Measurements from ENCODE around the gene LCNL1. TPM values are rescaled to one million over a fixed set of nuclear protein-coding genes. Genes with fewer than 3 reads are reported as not detected.

The LCNL1 gene
- total and polyA plus RNA-seq, 8 donors: 0.19 to 0.25 TPM; not detected in 6

GRCh38 chr9:137011907-137012675 is 29.3 kb downstream of the LCNL1 start:
- Histone ChIP-seq H3K27me3 (no peaks in the 10 kb centered on the region), H3K4me1 (peaks cover 0 to 8% (median 3%) of the 10 kb centered on the region in 4 donors), H3K9me3 (no peaks in the 10 kb centered on the region), H3K4me3 (no peak overlapping the region), H3K27ac (no peak overlapping the region), H3K36me3 (peaks cover 5 to 95% (median 91%) of the 10 kb centered on the region in 4 donors)
- 89 to 92% (median 91%) methylated on average over 37 to 39 of the region's 39 CpGs for WGBS, 5 donors
- intact Hi-C loops (cut with DNase I; ENCODE audit: low total_unique reads): no loop called here
- no peak for TF ChIP-seq POLR2AphosphoS5 (IDR thresholded peaks at IDR 0.05)
- TF ChIP-seq, protein P1, sequence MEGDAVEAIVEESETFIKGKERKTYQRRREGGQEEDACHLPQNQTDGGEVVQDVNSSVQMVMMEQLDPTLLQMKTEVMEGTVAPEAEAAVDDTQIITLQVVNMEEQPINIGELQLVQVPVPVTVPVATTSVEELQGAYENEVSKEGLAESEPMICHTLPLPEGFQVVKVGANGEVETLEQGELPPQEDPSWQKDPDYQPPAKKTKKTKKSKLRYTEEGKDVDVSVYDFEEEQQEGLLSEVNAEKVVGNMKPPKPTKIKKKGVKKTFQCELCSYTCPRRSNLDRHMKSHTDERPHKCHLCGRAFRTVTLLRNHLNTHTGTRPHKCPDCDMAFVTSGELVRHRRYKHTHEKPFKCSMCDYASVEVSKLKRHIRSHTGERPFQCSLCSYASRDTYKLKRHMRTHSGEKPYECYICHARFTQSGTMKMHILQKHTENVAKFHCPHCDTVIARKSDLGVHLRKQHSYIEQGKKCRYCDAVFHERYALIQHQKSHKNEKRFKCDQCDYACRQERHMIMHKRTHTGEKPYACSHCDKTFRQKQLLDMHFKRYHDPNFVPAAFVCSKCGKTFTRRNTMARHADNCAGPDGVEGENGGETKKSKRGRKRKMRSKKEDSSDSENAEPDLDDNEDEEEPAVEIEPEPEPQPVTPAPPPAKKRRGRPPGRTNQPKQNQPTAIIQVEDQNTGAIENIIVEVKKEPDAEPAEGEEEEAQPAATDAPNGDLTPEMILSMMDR (IDR thresholded peaks at IDR 0.05): no peak
- TF ChIP-seq EP300 (IDR thresholded peaks at IDR 0.05): no peak
- no peak for DNase-seq

DNA sequence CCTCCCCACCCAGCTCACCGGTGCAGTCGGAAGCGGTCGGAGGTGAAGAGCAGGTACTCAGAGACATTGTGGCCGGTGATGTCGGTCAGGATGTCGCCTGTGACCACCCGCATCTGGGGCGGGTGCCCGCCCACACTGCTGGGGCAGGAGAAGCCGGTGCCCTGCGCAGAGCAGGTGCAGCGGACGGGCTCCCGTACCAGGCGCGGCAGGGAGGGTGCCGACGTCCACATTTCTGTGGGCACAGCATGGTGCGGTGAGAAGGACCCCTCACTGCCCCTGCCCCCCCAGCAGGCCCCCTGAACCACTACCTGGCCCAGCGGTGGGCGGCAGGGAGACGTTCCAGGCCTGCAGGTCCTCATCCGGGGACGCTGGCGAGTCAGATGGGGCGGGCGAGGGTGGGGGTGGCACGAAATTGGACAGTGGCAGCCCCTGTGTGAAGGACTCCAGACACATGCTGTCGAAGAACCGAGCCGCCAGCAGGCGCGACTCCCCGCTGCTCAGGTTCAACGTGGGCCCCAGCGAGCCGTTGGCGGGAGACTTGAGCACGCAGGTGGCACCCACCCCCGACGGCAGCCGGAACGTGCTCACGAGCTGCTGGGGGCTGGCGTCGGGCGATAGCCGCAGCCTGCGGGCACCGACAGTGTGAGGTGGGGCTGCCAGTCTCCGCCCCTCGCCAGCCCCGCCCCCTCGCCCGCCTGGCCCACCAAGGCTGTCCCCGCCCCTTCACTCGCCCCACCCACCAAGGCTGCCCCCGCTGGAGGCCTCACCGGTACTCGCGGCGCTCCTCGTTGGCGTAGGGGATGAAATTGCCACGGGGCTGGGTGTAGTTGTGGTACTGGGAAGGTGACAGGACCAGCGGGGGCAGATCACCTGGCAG is 30.1 kb downstream of the LCNL1 start:
- no peaks in the 10 kb centered on the region for H3K27me3 ChIP-seq
- H3K4me1 ChIP-seq: no peaks in the 10 kb centered on the region
- no peak overlapping the region for H3K27ac ChIP-seq
- WGBS, 5 donors: 78 to 94% (median 84%) methylated on average over 45 to 67 of the region's 67 CpGs
- H3K36me3 ChIP-seq: peaks cover 13 to 99% (median 96%) of the 10 kb centered on the region in 4 donors
- H3K4me3 ChIP-seq: no peak overlapping the region
- DNase-seq: no peak
- TF ChIP-seq, protein P1 (IDR thresholded peaks at IDR 0.05): no peak
- no peak for TF ChIP-seq EP300 (IDR thresholded peaks at IDR 0.05)
- TF ChIP-seq POLR2AphosphoS5 (IDR thresholded peaks at IDR 0.05): no peak
- no peak for TF ChIP-seq POLR2A (IDR thresholded peaks at IDR 0.05)
- H3K9me3 ChIP-seq: no peaks in the 10 kb centered on the region
- intact Hi-C loops (cut with DNase I; ENCODE audit: low total_unique reads): no loop called here

GRCh38 chr9:137013571-137013940 is 30.8 kb downstream of the LCNL1 start:
- Histone ChIP-seq H3K4me3 (no peak overlapping the region), H3K36me3 (peaks cover 14 to 98% (median 93%) of the 10 kb centered on the region in 4 donors), H3K4me1 (no peaks in the 10 kb centered on the region), H3K27me3 (no peaks in the 10 kb centered on the region), H3K27ac (no peak overlapping the region), H3K9me3 (no peaks in the 10 kb centered on the region)
- 90 to 97% (median 95%) methylated on average over 9 to 20 of the region's 20 CpGs for WGBS, 5 donors
- no peak for DNase-seq
- no peak for TF ChIP-seq EP300 (IDR thresholded peaks at IDR 0.05)
- TF ChIP-seq POLR2A (IDR thresholded peaks at IDR 0.05): no peak
- TF ChIP-seq, protein P1 (IDR thresholded peaks at IDR 0.05): no peak
- TF ChIP-seq POLR2AphosphoS5 (IDR thresholded peaks at IDR 0.05): no peak
- intact Hi-C loops (cut with DNase I; ENCODE audit: low total_unique reads): no loop called here

DNA sequence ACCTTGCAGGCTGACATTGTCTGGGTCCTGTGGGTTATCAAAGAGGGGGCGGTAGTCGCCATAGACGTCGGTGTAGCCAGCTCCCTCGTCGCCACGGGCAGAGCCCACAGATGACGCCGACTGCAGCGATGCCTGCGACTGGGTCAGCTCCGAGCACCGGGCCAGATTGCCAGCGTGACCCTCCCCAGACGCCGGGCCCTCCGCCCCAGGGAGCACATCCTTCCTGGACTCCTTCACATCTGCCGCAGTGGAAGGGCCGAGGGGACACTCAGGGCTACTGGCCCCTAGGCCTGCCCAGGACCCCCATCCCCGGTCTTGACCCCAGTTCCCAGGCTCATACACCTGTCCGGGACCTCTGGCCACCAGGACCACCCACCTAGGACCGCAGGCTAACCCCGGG is 31.4 kb downstream of the LCNL1 start:
- H3K4me3 ChIP-seq: no peak overlapping the region
- intact Hi-C loops (cut with DNase I; ENCODE audit: low total_unique reads): no loop called here
- no peak for DNase-seq
- H3K36me3 ChIP-seq: peaks cover 18 to 97% (median 95%) of the 10 kb centered on the region in 4 donors
- no peaks in the 10 kb centered on the region for H3K4me1 ChIP-seq
- WGBS, 5 donors: 88 to 92% (median 89%) methylated on average over 8 to 23 of the region's 23 CpGs
- no peaks in the 10 kb centered on the region for H3K9me3 ChIP-seq
- no peaks in the 10 kb centered on the region for H3K27me3 ChIP-seq
- no peak overlapping the region for H3K27ac ChIP-seq
- TF ChIP-seq POLR2A (IDR thresholded peaks at IDR 0.05) (no peak), POLR2AphosphoS5 (IDR thresholded peaks at IDR 0.05) (no peak), EP300 (IDR thresholded peaks at IDR 0.05) (no peak)
- TF ChIP-seq, protein P1 (IDR thresholded peaks at IDR 0.05): no peak
